ENCODE results near the gene TENM4.

Gene TENM4

DNA sequence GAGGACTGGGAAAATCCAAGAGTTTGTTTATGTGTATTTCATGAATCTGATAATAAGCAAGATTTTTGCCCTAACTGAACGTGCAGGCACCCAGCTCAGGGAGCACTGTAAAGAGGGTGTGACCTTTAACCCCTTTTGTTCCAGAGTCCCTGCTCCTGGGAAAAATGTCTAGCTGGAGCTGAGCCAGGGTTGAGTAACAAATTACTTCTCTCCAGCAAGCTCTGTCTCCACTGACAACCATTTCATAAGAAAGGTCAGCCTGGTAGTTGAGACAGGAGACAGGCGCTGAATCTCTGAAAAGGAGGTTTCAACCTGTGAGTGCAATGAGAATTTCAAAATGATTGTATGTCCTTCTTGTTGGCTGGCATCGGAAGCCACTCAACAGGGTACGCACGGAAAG, 709.8 kb downstream of the TENM4 start:
- Histone ChIP-seq H3K4me3 (ENCODE audit: low read depth, low read length) (no peak overlapping the region), H3K27me3 (replicated peaks) (no peaks in the 10 kb centered on the region), H3K36me3 (replicated peaks) (no peaks in the 10 kb centered on the region), H3K27ac (no peak overlapping the region)
- DNase-seq, result no peak
- in situ Hi-C loops (cut with HindIII; ENCODE audit: low pct_ligation_motif_present, low sequenced_read_pairs), result no loop called here
- TF ChIP-seq, protein P1, sequence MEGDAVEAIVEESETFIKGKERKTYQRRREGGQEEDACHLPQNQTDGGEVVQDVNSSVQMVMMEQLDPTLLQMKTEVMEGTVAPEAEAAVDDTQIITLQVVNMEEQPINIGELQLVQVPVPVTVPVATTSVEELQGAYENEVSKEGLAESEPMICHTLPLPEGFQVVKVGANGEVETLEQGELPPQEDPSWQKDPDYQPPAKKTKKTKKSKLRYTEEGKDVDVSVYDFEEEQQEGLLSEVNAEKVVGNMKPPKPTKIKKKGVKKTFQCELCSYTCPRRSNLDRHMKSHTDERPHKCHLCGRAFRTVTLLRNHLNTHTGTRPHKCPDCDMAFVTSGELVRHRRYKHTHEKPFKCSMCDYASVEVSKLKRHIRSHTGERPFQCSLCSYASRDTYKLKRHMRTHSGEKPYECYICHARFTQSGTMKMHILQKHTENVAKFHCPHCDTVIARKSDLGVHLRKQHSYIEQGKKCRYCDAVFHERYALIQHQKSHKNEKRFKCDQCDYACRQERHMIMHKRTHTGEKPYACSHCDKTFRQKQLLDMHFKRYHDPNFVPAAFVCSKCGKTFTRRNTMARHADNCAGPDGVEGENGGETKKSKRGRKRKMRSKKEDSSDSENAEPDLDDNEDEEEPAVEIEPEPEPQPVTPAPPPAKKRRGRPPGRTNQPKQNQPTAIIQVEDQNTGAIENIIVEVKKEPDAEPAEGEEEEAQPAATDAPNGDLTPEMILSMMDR (IDR thresholded peaks at IDR 0.05; ENCODE audit: low read depth, low read length, missing control alignments), result no peak

DNA sequence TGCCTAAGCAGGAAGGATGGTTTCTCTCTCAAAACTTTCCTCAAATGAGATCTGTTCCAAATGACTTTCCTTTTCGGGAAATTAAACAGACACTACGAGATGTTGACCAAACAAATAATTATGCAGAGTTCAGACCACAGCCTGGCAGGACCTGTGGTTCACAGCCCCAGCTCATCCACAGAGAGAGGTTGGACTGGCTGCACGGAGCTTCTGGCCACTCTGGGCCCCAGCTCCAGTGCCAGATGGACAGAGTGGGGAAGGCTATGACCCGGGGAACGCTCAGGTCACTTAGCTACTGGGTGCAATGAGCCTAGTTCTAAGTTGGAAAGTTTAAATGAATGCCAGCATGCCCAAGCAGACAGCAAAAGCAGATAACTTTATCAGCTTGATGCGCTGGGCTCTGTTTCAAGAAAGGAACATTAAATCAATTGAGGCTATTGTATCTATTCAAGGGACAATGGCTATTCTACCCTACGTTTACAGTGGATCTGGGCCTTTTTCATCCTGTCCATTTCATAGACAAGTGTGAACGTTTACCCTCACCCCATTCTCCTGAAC, 710.5 kb downstream of the TENM4 start:
- Histone ChIP-seq H3K27me3 (replicated peaks) (no peaks in the 10 kb centered on the region), H3K36me3 (replicated peaks) (no peaks in the 10 kb centered on the region), H3K4me3 (ENCODE audit: low read depth, low read length) (no peak overlapping the region), H3K27ac (no peak overlapping the region)
- in situ Hi-C loops (cut with HindIII; ENCODE audit: low pct_ligation_motif_present, low sequenced_read_pairs), result no loop called here
- DNase-seq, result no peak
- TF ChIP-seq, protein P1 (IDR thresholded peaks at IDR 0.05; ENCODE audit: low read depth, low read length, missing control alignments), result no peak

DNA sequence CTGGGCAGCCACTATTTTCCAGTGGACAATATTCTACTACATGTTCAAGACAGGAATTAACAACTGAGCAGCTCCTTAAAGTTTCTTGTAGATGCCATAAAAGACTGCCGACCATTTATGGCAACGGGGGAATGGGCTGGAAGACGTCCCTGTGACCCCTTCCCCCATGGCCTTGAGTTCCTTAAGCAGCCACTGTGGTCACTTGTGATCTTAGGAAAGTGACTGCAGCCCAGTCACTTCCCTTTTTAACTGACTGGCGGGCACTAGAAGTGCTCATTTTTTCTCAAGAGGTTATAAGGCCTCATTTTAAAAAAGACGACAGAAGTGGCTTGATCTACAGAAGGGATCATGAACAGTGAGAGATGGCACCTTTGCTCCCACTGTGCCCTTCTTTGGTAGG, 713.0 kb downstream of the TENM4 start:
- no peak for DNase-seq
- no peaks in the 10 kb centered on the region for H3K36me3 ChIP-seq (replicated peaks)
- no peak overlapping the region for H3K4me3 ChIP-seq (ENCODE audit: low read depth, low read length)
- in situ Hi-C loops (cut with HindIII; ENCODE audit: low pct_ligation_motif_present, low sequenced_read_pairs), result no loop called here
- H3K27ac ChIP-seq, result no peak overlapping the region
- TF ChIP-seq, protein P1 (IDR thresholded peaks at IDR 0.05; ENCODE audit: low read depth, low read length, missing control alignments), result no peak
- H3K27me3 ChIP-seq (replicated peaks), result no peaks in the 10 kb centered on the region

DNA sequence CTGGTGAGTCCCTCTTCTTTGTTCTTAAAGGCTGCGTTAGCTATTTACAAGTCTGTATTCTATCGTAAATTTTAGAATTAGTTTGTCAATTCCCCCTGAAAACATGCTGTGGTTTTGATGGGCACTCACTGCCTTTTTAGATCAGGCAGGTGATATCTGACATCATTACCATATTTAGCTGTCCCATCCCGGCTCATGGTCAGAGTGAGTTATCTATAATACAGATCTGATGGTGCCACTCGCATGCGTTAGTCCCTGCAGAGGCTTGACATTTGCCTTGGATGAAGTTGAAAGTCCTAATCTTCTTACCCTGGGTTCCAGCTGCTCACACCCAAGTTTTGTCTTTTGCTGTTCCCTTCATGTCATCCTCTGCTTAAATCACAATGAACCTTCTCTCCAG, 715.6 kb downstream of the TENM4 start:
- H3K27ac ChIP-seq, result no peak overlapping the region
- in situ Hi-C loops (cut with HindIII; ENCODE audit: low pct_ligation_motif_present, low sequenced_read_pairs), result no loop called here

DNA sequence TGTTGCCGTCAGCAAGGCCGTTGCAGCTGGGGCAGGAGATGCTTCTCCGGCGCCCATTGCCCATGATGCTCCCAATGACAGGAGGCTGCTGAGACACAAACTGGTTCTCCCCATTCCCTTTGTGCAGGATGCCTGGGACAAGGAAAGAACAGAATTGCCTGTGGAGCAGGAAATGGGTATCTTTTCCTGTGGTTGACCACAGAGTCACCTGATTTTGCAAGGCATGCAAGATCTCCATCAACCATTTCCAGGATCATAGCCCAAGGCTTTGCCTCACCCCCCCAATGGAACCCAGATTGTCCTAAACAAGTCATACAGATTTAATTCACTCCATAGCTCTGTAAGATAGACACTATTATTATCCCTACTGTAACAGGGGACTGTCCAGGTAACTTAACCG, 718.0 kb downstream of the TENM4 start:
- Histone ChIP-seq H3K4me3 (ENCODE audit: low read depth, low read length) (no peak overlapping the region), H3K36me3 (replicated peaks) (no peaks in the 10 kb centered on the region), H3K27me3 (replicated peaks) (no peaks in the 10 kb centered on the region), H3K27ac (no peak overlapping the region)
- no peak for DNase-seq
- in situ Hi-C loops (cut with HindIII; ENCODE audit: low pct_ligation_motif_present, low sequenced_read_pairs), result no loop called here
- TF ChIP-seq, protein P1 (IDR thresholded peaks at IDR 0.05; ENCODE audit: low read depth, low read length, missing control alignments), result no peak

More for the DNA sequence above, 715.6 kb downstream of the TENM4 start:
- TF ChIP-seq, protein P1 (IDR thresholded peaks at IDR 0.05; ENCODE audit: low read depth, low read length, missing control alignments), result no peak
- no peaks in the 10 kb centered on the region for H3K36me3 ChIP-seq (replicated peaks)
- no peaks in the 10 kb centered on the region for H3K27me3 ChIP-seq (replicated peaks)
- no peak overlapping the region for H3K4me3 ChIP-seq (ENCODE audit: low read depth, low read length)
- DNase-seq, result no peak

All from brain microvascular endothelial cell (primary cell).